GM21825 (cell line): ENCODE measurements around the gene CHM.

Source experiments
- ATAC-seq: cut with Tn5 transposase; IDR thresholded peaks from one replicate; pipeline ENCODE4 v1.9.1; 2021; ENCODE audit warnings: mild to moderate bottlenecking, moderate library complexity; ENCODE audit not compliant: unreplicated experiment

The CHM gene

GRCh38 chrX:85907316-85907715, 140.0 kb downstream of the CHM start:
- ATAC-seq = no peak

DNA sequence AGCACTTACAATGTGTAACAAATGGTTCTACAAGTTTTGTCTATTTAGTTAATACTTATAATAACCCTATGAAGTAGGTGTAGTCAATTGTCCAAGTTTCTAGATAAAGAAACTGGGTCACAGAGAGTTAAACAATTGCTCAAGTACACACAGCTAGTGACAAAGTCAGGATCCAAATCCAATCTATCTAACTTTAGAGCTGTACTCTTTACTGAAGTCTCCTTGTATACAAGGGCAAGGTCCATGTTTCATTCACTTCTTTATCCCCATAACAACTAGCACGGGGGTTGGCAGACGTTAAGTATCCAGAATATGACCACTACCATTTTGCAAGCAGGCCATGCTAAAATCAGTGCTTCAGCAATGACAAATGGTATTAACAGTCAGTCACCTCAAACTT, 141.0 kb downstream of the CHM start:
- no peak for ATAC-seq

GRCh38 chrX:85905851-85906250, 141.5 kb downstream of the CHM start:
- no peak for ATAC-seq

- no peak for ATAC-seq
Observed at GRCh38 chrX:85903692-85904471, 143.5 kb downstream of the CHM start.

DNA sequence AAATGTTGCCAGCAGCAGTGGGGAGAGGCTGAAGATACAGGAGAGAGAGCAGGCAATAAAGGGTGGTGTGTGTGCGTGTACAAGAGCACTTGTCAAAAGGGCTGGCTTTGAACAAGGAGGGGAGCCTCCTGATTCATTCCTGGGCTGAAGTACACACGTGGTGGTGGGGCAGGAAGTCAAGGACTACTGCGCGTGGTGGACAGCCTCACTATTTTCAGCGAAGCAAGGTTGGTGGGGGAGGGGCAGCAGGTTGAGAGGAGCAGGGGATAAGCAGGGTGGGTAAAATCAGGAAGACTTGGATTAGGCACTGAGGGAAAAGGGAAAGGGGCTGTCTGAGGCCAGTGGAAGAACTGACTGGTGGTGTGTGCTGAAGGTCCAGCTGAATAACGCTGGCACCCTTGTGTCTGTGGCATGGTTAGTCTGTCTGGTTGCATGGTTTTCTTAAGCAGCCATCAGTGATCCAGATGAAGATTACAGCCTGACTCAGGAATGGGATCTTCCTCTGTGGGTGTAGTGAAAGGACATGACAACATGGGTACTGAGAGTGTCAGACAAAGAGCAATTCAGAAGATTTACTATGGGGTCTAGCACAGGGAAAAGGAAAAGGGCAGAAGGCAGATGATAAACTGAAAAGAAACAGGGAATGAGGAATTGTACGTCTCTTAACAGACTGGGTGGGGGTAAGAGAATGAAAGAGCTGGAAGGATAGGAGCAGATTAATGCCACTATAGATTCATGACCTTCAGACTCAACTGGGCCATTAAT, 149.8 kb downstream of the CHM start:
- ATAC-seq = no peak

DNA sequence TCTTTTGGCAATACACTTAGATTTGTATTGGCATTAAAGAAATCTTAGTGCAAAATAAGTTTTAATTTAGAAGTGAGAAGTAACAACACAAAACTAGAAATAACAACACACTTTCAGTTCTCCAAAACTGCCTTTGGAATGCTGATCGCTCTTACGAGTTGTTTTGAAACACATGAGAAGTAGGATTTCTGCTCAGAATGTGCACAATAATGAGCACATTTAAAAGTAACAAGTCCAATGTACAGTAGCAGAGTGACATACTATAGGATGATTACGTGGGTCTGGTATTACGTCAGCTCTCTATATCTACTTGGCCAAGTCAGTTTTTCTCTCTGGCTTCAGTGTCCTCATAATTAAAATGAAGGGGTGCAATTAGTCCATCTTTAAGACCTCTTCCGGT, 164.8 kb downstream of the CHM start:
- ATAC-seq = no peak

DNA sequence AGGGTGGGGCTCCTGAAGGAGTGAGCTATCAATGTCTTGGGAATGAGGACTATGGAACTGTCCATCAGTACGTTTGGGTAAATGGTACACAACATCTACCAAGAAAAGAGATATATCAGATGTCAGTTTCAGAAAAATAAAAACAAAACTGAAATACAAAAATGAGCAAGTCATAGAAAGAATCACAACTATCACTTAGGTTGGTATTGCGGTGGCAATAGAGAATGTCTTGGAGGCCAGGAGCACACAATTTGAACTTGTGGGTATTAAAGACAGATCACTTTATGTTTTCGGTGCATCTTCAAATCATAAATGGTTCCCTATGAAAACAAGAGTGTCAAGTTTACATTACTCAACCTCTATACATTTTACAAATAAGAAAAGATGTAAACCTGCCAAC, 176.8 kb downstream of the CHM start:
- no peak for ATAC-seq

DNA sequence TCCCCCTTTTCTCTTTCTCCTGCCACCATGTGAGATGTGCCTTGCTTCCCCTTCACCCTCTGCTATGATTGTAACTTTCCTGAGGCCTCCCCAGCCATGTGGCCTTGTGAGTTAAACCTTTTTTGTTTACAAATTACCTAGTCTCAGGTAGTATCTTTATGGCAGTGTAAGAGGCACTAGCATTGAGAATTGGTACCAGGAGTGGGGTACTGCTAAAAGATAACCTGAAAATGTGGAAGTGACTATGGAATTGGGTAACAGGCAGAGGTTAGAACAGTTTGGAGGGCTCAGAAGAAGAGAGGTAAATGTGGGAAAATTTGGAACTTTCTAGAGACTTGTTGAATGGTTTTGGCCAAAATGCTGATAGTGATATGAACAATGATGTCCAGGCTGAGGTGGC, 182.0 kb downstream of the CHM start:
- no peak for ATAC-seq

- no peak for ATAC-seq
Observed at GRCh38 chrX:85859426-85859825, 187.9 kb downstream of the CHM start.

GRCh38 chrX:85851418-85851817, 195.9 kb downstream of the CHM start:
- no peak for ATAC-seq

DNA sequence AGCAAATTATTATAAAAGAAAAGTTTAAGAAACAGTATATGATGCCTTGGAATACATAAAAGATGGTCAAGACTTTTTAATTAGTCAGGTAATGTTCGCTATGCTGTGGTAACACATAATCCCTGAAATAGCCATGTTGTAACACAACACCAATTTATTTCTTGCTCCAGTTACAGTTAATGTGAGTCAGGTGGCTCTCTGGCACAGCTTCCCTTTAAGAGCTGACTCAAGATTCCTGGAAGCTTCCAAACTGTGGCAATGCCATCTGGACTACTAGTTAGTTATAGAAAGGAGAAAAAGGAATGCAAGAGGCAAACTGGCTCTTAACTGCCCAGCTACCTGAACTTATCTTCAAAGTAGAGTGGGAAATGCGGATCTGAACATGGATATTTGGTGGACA, 210.5 kb downstream of the CHM start:
- no peak for ATAC-seq

- ATAC-seq = no peak
Observed at GRCh38 chrX:85828771-85829170, 218.6 kb downstream of the CHM start.

DNA sequence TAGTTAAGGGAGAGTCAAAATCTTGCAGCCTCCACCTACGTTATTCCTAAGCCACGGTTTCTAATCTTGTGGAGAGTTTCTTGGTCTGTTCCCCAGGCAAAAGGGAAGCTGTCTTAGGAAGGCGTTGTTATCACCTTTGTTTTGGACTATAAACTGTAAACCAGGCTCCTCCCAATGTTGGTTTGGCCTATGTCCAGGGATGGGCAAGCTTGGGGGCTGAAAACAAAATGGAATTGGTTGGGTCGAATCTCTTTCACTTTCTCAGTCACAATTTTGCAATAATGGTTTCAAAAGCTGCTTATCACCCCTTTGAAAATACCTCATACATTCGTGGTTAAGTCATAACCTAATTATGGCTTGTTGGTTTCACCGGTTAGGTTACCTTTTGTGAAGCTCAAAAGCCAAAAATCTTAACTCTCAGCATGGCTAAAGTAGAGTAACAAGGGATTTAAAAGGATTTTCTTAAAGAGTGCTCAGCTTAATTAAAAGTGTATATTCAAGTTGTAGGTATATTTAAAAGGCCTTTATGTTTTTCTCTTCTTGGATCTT, 232.1 kb downstream of the CHM start:
- ATAC-seq = no peak
